DOHH2 (cell line): Measurements from ENCODE around the gene OR1D5.

Experiments used
- EZH2phosphoT487 ChIP-seq: fragments of 200-600 bp; sonication (generic); IDR thresholded peaks from 2 replicates; pipeline ENCODE4 v1.6.1; 2017; ENCODE audit warnings: borderline replicate concordance, mild to moderate bottlenecking, antibody characterized with exemption, low read length, moderate library complexity, mixed read lengths
- TF ChIP-seq, protein P1 (sequence below): fragments of 200-600 bp; sonication (generic); IDR thresholded peaks from one replicate; pipeline ENCODE4 v1.5.1; 2014; ENCODE audit warnings: antibody characterized with exemption, mild to moderate bottlenecking, low read depth, low read length; ENCODE audit not compliant: poor library complexity, severe bottlenecking

DNA sequence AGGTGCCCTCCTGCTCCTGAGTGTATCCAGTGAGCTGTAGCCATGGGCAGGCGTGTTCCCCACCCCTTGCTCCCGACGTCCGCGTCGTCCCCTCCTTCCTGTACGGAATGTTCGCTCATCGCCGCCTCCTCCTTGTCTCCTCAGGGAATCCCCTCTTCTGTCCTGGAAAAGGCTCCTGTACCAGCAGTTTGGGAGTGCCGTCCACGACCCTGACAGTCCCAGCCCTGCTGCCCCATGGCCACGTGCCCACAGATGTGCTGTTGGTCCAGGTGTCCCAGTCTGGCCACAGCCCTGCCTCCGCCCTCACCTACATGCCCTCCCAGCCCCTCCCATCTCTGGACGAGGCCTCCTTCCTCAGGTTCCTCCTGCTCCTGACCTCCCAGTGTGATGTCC, 30.2 kb downstream of the OR1D5 start:
- TF ChIP-seq, protein P1, sequence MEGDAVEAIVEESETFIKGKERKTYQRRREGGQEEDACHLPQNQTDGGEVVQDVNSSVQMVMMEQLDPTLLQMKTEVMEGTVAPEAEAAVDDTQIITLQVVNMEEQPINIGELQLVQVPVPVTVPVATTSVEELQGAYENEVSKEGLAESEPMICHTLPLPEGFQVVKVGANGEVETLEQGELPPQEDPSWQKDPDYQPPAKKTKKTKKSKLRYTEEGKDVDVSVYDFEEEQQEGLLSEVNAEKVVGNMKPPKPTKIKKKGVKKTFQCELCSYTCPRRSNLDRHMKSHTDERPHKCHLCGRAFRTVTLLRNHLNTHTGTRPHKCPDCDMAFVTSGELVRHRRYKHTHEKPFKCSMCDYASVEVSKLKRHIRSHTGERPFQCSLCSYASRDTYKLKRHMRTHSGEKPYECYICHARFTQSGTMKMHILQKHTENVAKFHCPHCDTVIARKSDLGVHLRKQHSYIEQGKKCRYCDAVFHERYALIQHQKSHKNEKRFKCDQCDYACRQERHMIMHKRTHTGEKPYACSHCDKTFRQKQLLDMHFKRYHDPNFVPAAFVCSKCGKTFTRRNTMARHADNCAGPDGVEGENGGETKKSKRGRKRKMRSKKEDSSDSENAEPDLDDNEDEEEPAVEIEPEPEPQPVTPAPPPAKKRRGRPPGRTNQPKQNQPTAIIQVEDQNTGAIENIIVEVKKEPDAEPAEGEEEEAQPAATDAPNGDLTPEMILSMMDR, result no peak
- no peak for TF ChIP-seq EZH2phosphoT487
